HCT116 (cell line): ENCODE measurements around the gene PSG5. TPM values are rescaled to one million over a fixed set of nuclear protein-coding genes. Genes with fewer than 3 reads are reported as not detected.
"Not testable (repeated sequence)": the region's sequence is repeated elsewhere in the genome, so short reads cannot be mapped to it uniquely, and the experiment has no call there.

ENCODE experiments used
- ATAC-seq: fragments of 200-7000 bp; cut with Tn5 transposase; 2 replicates; pipeline ENCODE4 v1.9.1; 2020; ENCODE audit warnings: mild to moderate bottlenecking, moderate library complexity
- BruUV-seq: library from RNA; stranded (reverse); fragments of 400-500 nt; replicated peaks from 2 replicates; lab custom pipeline; 2021; lab: Mats Ljungman, UMichigan
- CTCF ChIA-PET: fragments of 300-600 bp; sonication (Branson Sonifier 250); formaldehyde crosslinking; loops from one replicate; lab custom pipeline; 2021; ENCODE audit warnings: antibody characterized with exemption; lab: Charles Lee
- POLR2A ChIA-PET: fragments of 300-600, 350-600 bp; sonication (Branson Sonifier 250); formaldehyde crosslinking; loops from one replicate; lab custom pipeline; 2021; ENCODE audit warnings: antibody characterized with exemption; lab: Charles Lee
- RAD21 ChIA-PET, 2 experiments: fragments of 300-600 bp; sonication (Branson Sonifier 250); formaldehyde crosslinking; loops; one replicate each; lab custom pipeline; 2023; ENCODE audit warnings: low total read pairs in 2 of 2; ENCODE audit not compliant: uncharacterized antibody in 2 of 2, unreplicated experiment in 2 of 2, low non-redundant PET in 1 of 2; lab: Charles Lee
- DNase-seq: peaks from one replicate; pipeline ENCODE4 v3.0.0-alpha.2; 2010; ENCODE audit warnings: low read depth, low spot score
- H2AFZ ChIP-seq: fragments of 200-600 bp; shearing (Covaris generic), sonication (generic); 2 replicates; pipeline ENCODE4 v1.6.1; 2017; ENCODE audit warnings: low read depth, mixed run types, mixed read lengths, antibody characterized with exemption, low read length; ENCODE audit not compliant: poor library complexity, severe bottlenecking
- H3K27ac ChIP-seq: 2 replicates; pipeline ENCODE4 v1.5.1; 2012; ENCODE audit warnings: low read depth, low read length
- H3K27me3 ChIP-seq: fragments of 200-600 bp; sonication (generic); 2 replicates; pipeline ENCODE4 v1.6.1; 2016; ENCODE audit warnings: mixed run types, low read length, mixed read lengths; ENCODE audit not compliant: insufficient read depth
- H3K36me3 ChIP-seq, 2 experiments: fragments of 200-500 bp in 1 of 2; fragments of 200-600 bp in 1 of 2; sonication (Bioruptor generic) in 1 of 2; sonication (generic) in 1 of 2; 2 replicates each; pipeline versions ENCODE4 v1.5.1 to v1.6.1; 2014 to 2016; ENCODE audit warnings: low read length in 2 of 2, inconsistent platforms in 1 of 2, mixed read lengths in 1 of 2, mixed run types in 1 of 2; ENCODE audit not compliant: insufficient read depth in 2 of 2, control insufficient read depth in 1 of 2
- H3K4me1 ChIP-seq, 2 experiments: fragments of 200-600 bp in 1 of 2; sonication (generic) in 1 of 2; 2 replicates each; pipeline versions ENCODE4 v1.5.1 to v1.6.1; 2012 to 2017; ENCODE audit warnings: low read length in 2 of 2, inconsistent platforms in 1 of 2, mild to moderate bottlenecking in 1 of 2, mixed read lengths in 1 of 2, mixed run types in 1 of 2, moderate library complexity in 1 of 2; ENCODE audit not compliant: insufficient read depth in 2 of 2, control insufficient read depth in 1 of 2
- H3K4me2 ChIP-seq: fragments of 200-600 bp; sonication (generic); 2 replicates; pipeline ENCODE4 v1.6.1; 2017; ENCODE audit warnings: mixed run types, low read length, mixed read lengths
- H3K4me3 ChIP-seq, 2 experiments: fragments of 200-600 bp in 1 of 2; sonication (generic) in 1 of 2; replicated peaks in 1 of 2; 2 replicates each; pipeline ENCODE4 v1.5.1; 2011 to 2016; ENCODE audit warnings: low read length in 2 of 2, control low read depth in 1 of 2, low read depth in 1 of 2, mild to moderate bottlenecking in 1 of 2, mixed read lengths in 1 of 2, mixed run types in 1 of 2
- H3K79me2 ChIP-seq: fragments of 200-600 bp; sonication (generic); 2 replicates; pipeline ENCODE4 v1.6.1; 2017; ENCODE audit warnings: mild to moderate bottlenecking, mixed run types, low read length, moderate library complexity, mixed read lengths; ENCODE audit not compliant: insufficient read depth
- H3K9ac ChIP-seq: fragments of 200-600 bp; sonication (generic); 2 replicates; pipeline ENCODE4 v1.6.1; 2016; ENCODE audit warnings: low read length, mixed read lengths
- H3K9me2 ChIP-seq: fragments of 200-600 bp; sonication (generic), shearing (Covaris generic); 2 replicates; pipeline ENCODE4 v1.6.1; 2017; ENCODE audit warnings: mixed run types, mild to moderate bottlenecking, moderate library complexity; ENCODE audit not compliant: insufficient read depth
- H3K9me3 ChIP-seq, 2 experiments: fragments of 200-500 bp in 1 of 2; fragments of 200-600 bp in 1 of 2; sonication (Bioruptor generic) in 1 of 2; sonication (generic) in 1 of 2; 2 replicates each; pipeline ENCODE4 v1.6.1; 2014 to 2017; ENCODE audit warnings: low read length in 2 of 2, mixed read lengths in 2 of 2, inconsistent platforms in 1 of 2, low read depth in 1 of 2, mild to moderate bottlenecking in 1 of 2, mixed run types in 1 of 2, moderate library complexity in 1 of 2; ENCODE audit not compliant: control insufficient read depth in 1 of 2, insufficient read depth in 1 of 2
- H4K20me1 ChIP-seq: fragments of 200-600 bp; sonication (generic), shearing (Covaris generic); 2 replicates; pipeline ENCODE4 v1.6.1; 2017; ENCODE audit warnings: mixed run types, mild to moderate bottlenecking, moderate library complexity; ENCODE audit not compliant: insufficient read depth
- CBX3 ChIP-seq: IDR thresholded peaks from 2 replicates; pipeline ENCODE4 v1.6.1; 2012; ENCODE audit warnings: low read depth
- CEBPB ChIP-seq: IDR thresholded peaks from 2 replicates; pipeline ENCODE4 v1.6.1; 2012; ENCODE audit warnings: low read depth
- EGR1 ChIP-seq: IDR thresholded peaks from 2 replicates; pipeline ENCODE4 v1.6.1; 2012; ENCODE audit warnings: low read depth
- EZH2 ChIP-seq: fragments of 200-600 bp; sonication (generic); IDR thresholded peaks from 2 replicates; pipeline ENCODE4 v1.6.1; 2017; ENCODE audit warnings: antibody characterized with exemption, mixed run types
- JUND ChIP-seq: IDR thresholded peaks from 2 replicates; pipeline ENCODE4 v1.6.1; 2012
- POLR2A ChIP-seq: IDR thresholded peaks from 2 replicates; pipeline ENCODE4 v1.7.0; 2011; ENCODE audit warnings: borderline replicate concordance; ENCODE audit not compliant: insufficient read depth, insufficient read length; ENCODE audit errors: extremely low read depth
- POLR2AphosphoS5 ChIP-seq: IDR thresholded peaks from 2 replicates; pipeline ENCODE4 v1.6.1; 2011; ENCODE audit warnings: mild to moderate bottlenecking, low read depth, low read length, moderate library complexity
- SIN3A ChIP-seq: IDR thresholded peaks from 2 replicates; pipeline ENCODE4 v1.6.1; 2012; ENCODE audit warnings: low read depth
- SRF ChIP-seq: IDR thresholded peaks from 2 replicates; pipeline ENCODE4 v1.6.1; 2012; ENCODE audit warnings: low read depth
- intact Hi-C: fragments of 100-400 bp; cut with micrococcal nuclease; formaldehyde crosslinking; loops from 2 replicates; pipeline ENCODE4 v1.10.0; 2022
- total RNA-seq: library from RNA; stranded (reverse); gene quantifications from one replicate; pipeline ENCODE4 v1.2.1, GENCODE V29; 2021; ENCODE audit not compliant: unreplicated experiment
- TF ChIP-seq, protein P1 (sequence below): IDR thresholded peaks from 2 replicates; pipeline ENCODE4 v1.6.1; 2012; ENCODE audit warnings: low read depth
- TF ChIP-seq, protein P2 (sequence below): IDR thresholded peaks from 2 replicates; pipeline ENCODE4 v1.6.1; 2012

The PSG5 gene
- total RNA-seq, 1 experiment from 2014 or later: not detected

DNA sequence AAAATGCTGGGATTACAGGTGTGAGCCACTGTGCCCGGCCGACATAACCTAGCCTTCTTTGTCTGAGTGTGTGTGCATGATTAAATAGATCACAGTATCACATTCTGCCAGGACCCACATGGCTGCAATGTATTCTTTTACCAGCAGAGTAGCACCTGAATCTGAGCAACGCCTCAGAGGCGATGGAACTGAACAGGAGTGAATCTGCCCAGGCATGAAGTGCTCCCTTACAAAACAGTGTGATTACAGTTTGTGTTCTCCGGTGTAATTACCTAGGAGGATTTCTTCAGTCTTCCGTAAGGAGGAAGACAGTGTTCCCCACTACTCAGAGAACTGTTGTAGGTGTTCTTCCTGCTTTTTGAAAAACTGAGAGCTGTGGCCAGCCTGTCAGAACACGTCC lies 57.1 kb downstream of the PSG5 start:
- H3K9me3 ChIP-seq, CTCF ChIA-PET, H3K36me3 ChIP-seq, RAD21 ChIA-PET, H3K4me3 ChIP-seq, H4K20me1 ChIP-seq, H3K9ac ChIP-seq, BruUV-seq, H3K9me2 ChIP-seq, POLR2A ChIA-PET, H3K27ac ChIP-seq, H3K4me2 ChIP-seq, H3K79me2 ChIP-seq, H3K4me1 ChIP-seq, H2AFZ ChIP-seq, H3K27me3 ChIP-seq, intact Hi-C loops, DNase-seq: not testable (repeated sequence)
- ATAC-seq: peak; percentile 46

DNA sequence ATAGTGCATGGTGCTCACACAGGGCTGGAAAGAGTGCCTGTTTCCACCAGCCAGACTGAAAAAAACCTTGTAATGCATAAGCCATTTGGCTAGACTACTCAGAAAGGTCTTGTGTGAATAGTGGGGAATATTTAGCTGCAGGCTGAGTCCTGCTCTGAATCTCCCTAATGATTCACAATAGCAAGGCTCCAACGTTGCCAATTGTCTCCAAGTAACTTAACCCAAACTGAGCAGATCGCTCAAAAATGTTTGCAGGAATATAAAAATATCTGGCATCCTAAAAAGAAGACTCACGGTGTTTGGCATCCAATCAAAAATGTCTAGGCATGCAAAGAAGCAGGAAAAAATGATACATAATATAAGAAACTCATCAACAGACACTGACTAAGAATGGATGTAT lies 59.0 kb downstream of the PSG5 start:
- H3K9me3 ChIP-seq, H3K27me3 ChIP-seq, DNase-seq, H3K4me3 ChIP-seq, H3K4me2 ChIP-seq, H3K4me1 ChIP-seq, H3K27ac ChIP-seq, RAD21 ChIA-PET, CTCF ChIA-PET, H4K20me1 ChIP-seq, H3K36me3 ChIP-seq, intact Hi-C loops, H3K9me2 ChIP-seq, H3K79me2 ChIP-seq, H2AFZ ChIP-seq, POLR2A ChIA-PET, BruUV-seq, ATAC-seq, H3K9ac ChIP-seq: not testable (repeated sequence)

DNA sequence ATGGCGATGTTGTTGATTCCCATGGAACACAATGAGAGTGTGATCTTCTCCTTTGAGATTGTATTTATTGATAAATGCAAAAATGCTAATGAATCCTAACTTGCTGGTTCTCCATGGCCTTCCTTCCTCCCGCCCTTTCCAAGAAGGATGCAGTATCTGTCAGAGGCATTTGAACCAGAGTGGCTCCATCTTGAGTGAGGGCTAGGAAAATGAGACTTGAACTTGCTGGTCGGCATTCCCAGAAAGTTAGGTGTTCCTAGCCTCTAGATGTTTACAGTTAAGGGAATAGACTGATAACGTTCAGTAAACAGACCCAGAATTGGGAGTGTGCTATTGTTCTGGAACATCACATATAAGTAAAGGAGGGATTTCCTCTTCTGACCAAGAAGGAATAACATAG lies 59.6 kb downstream of the PSG5 start:
- RAD21 ChIA-PET: no interaction called here
- Histone ChIP-seq H3K4me2 (no peak overlapping the region), H3K9me3 (no peaks in the 10 kb centered on the region), H4K20me1 (no peaks in the 10 kb centered on the region), H3K9me2 (no peaks in the 10 kb centered on the region), H3K27me3 (no peaks in the 10 kb centered on the region), H3K9ac (no peak overlapping the region), H3K27ac (no peak overlapping the region), H3K4me3 (no peak overlapping the region), H3K79me2 (no peaks in the 10 kb centered on the region), H3K4me1 (no peaks in the 10 kb centered on the region), H3K36me3 (no peaks in the 10 kb centered on the region), H2AFZ (no peak overlapping the region)
- BruUV-seq: no TSS peak
- POLR2A ChIA-PET: no interaction called here
- ATAC-seq: no peak
- intact Hi-C loops: no loop called here
- CTCF ChIA-PET: no interaction called here
- DNase-seq: no peak
- no peak for TF ChIP-seq CBX3
- TF ChIP-seq SIN3A: no peak
- no peak for TF ChIP-seq EZH2
- no peak for TF ChIP-seq EGR1
- TF ChIP-seq SRF: no peak
- no peak for TF ChIP-seq CEBPB
- TF ChIP-seq, protein P1, sequence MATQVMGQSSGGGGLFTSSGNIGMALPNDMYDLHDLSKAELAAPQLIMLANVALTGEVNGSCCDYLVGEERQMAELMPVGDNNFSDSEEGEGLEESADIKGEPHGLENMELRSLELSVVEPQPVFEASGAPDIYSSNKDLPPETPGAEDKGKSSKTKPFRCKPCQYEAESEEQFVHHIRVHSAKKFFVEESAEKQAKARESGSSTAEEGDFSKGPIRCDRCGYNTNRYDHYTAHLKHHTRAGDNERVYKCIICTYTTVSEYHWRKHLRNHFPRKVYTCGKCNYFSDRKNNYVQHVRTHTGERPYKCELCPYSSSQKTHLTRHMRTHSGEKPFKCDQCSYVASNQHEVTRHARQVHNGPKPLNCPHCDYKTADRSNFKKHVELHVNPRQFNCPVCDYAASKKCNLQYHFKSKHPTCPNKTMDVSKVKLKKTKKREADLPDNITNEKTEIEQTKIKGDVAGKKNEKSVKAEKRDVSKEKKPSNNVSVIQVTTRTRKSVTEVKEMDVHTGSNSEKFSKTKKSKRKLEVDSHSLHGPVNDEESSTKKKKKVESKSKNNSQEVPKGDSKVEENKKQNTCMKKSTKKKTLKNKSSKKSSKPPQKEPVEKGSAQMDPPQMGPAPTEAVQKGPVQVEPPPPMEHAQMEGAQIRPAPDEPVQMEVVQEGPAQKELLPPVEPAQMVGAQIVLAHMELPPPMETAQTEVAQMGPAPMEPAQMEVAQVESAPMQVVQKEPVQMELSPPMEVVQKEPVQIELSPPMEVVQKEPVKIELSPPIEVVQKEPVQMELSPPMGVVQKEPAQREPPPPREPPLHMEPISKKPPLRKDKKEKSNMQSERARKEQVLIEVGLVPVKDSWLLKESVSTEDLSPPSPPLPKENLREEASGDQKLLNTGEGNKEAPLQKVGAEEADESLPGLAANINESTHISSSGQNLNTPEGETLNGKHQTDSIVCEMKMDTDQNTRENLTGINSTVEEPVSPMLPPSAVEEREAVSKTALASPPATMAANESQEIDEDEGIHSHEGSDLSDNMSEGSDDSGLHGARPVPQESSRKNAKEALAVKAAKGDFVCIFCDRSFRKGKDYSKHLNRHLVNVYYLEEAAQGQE: no peak
- no peak for TF ChIP-seq JUND
- TF ChIP-seq, protein P2, sequence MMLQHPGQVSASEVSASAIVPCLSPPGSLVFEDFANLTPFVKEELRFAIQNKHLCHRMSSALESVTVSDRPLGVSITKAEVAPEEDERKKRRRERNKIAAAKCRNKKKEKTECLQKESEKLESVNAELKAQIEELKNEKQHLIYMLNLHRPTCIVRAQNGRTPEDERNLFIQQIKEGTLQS: no peak
- TF ChIP-seq POLR2A: no peak
- no peak for TF ChIP-seq POLR2AphosphoS5
